Astrocyte (in vitro differentiated cells and primary cell): ENCODE measurements around the gene ANKAR. TPM values are rescaled to one million over a fixed set of nuclear protein-coding genes. Genes with fewer than 3 reads are reported as not detected.

ENCODE experiments used
- DNase-seq: peaks from one replicate; pipeline ENCODE4 v3.0.0-alpha.2; 2010; ENCODE audit warnings: low read depth
- FAIRE-seq: peaks from 2 replicates; lab custom pipeline; 2011; peaks lifted over from hg19 to GRCh38; lab: Jason Lieb, UNC
- H2AFZ ChIP-seq: 2 replicates; pipeline ENCODE4 v1.6.0; 2012; ENCODE audit warnings: low read depth, low read length, inconsistent platforms
- H3K27ac ChIP-seq: 2 replicates; pipeline ENCODE4 v1.5.1; 2011; ENCODE audit warnings: low read depth, low read length, inconsistent platforms
- H3K27me3 ChIP-seq: 2 replicates; pipeline ENCODE4 v1.6.0; 2011; ENCODE audit warnings: low read length, inconsistent platforms; ENCODE audit not compliant: insufficient read depth
- H3K36me3 ChIP-seq: 2 replicates; pipeline ENCODE4 v1.5.1; 2011; ENCODE audit warnings: low read length, inconsistent platforms; ENCODE audit not compliant: insufficient read depth
- H3K4me1 ChIP-seq: 2 replicates; pipeline ENCODE4 v1.5.1; 2011; ENCODE audit warnings: low read length, inconsistent platforms; ENCODE audit not compliant: insufficient read depth
- H3K4me2 ChIP-seq: 2 replicates; pipeline ENCODE4 v1.6.0; 2012; ENCODE audit warnings: low read length, inconsistent platforms
- H3K4me3 ChIP-seq: 2 replicates; pipeline ENCODE4 v1.5.1; 2011; ENCODE audit warnings: low read depth, mild to moderate bottlenecking, low read length, inconsistent platforms; ENCODE audit not compliant: insufficient read depth
- H3K79me2 ChIP-seq: 2 replicates; pipeline ENCODE4 v1.6.0; 2012; ENCODE audit warnings: mild to moderate bottlenecking, low read length, inconsistent platforms; ENCODE audit not compliant: insufficient read depth
- H3K9ac ChIP-seq: 2 replicates; pipeline ENCODE4 v1.6.0; 2012; ENCODE audit warnings: mild to moderate bottlenecking, low read length, inconsistent platforms
- H3K9me3 ChIP-seq: 2 replicates; pipeline ENCODE4 v1.5.1; 2012; ENCODE audit warnings: low read depth, mild to moderate bottlenecking, low read length, inconsistent platforms; ENCODE audit not compliant: insufficient read depth
- H4K20me1 ChIP-seq: 2 replicates; pipeline ENCODE4 v1.6.0; 2012; ENCODE audit warnings: low read length, inconsistent platforms; ENCODE audit not compliant: insufficient read depth
- H3K27ac Mint-ChIP-seq: one replicate; pipeline ENCODE4 v1.8.0; 2021; ENCODE audit warnings: mild to moderate bottlenecking, mixed read lengths; ENCODE audit not compliant: unreplicated experiment
- H3K27me3 Mint-ChIP-seq: one replicate; pipeline ENCODE4 v1.8.0; 2021; ENCODE audit warnings: low read depth, mixed read lengths; ENCODE audit not compliant: unreplicated experiment
- H3K36me3 Mint-ChIP-seq: one replicate; pipeline ENCODE4 v1.8.0; 2021; ENCODE audit warnings: low read depth, mixed read lengths; ENCODE audit not compliant: unreplicated experiment
- H3K4me1 Mint-ChIP-seq: one replicate; pipeline ENCODE4 v1.8.0; 2021; ENCODE audit warnings: low read depth, mixed read lengths; ENCODE audit not compliant: unreplicated experiment
- H3K4me3 Mint-ChIP-seq: one replicate; pipeline ENCODE4 v1.8.0; 2021; ENCODE audit warnings: mild to moderate bottlenecking, moderate library complexity, mixed read lengths; ENCODE audit not compliant: unreplicated experiment
- H3K9me3 Mint-ChIP-seq: one replicate; pipeline ENCODE4 v1.8.0; 2021; ENCODE audit warnings: mild to moderate bottlenecking, mixed read lengths; ENCODE audit not compliant: unreplicated experiment
- EZH2 ChIP-seq: IDR thresholded peaks from 2 replicates; pipeline ENCODE4 v1.6.1; 2012; ENCODE audit warnings: mild to moderate bottlenecking, low read length, inconsistent platforms; ENCODE audit not compliant: insufficient read depth
- total RNA-seq: library from RNA; stranded (reverse); gene quantifications from 2 replicates; pipeline ENCODE4 v1.2.1, GENCODE V29; 2021
- TF ChIP-seq, protein P1 (sequence below): IDR thresholded peaks from 2 replicates; pipeline ENCODE4 v1.5.1; 2011; ENCODE audit warnings: low read depth, mild to moderate bottlenecking, inconsistent platforms, low read length, moderate library complexity; ENCODE audit not compliant: insufficient read depth

The ANKAR gene
- total RNA-seq, 1 donor from 2014 or later = 3.6 TPM

DNA sequence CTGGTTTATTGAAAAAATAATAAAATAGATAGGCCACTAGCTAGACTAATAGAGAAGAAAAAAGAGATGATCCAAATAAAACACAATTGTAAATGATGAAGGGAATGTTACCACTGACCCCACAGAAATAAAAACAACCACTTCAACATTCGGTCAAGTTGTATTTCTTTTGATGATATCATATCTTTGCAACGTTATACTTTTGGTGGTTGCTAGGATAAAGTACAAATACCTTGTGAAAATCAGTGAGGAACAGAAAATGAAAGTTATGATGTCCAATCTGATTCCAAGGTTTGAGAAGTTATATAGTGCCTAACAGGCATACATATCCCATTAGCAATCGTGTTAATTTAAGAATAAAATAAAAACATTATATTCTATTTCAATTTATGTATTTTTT is 19.8 kb upstream of the ANKAR start:
- H3K27ac ChIP-seq = no peak overlapping the region
- H3K4me3 ChIP-seq = no peak overlapping the region
- no peak overlapping the region for H2AFZ ChIP-seq
- H3K36me3 ChIP-seq = no peaks in the 10 kb centered on the region
- no peak overlapping the region for H3K4me2 ChIP-seq
- TF ChIP-seq, protein P1, sequence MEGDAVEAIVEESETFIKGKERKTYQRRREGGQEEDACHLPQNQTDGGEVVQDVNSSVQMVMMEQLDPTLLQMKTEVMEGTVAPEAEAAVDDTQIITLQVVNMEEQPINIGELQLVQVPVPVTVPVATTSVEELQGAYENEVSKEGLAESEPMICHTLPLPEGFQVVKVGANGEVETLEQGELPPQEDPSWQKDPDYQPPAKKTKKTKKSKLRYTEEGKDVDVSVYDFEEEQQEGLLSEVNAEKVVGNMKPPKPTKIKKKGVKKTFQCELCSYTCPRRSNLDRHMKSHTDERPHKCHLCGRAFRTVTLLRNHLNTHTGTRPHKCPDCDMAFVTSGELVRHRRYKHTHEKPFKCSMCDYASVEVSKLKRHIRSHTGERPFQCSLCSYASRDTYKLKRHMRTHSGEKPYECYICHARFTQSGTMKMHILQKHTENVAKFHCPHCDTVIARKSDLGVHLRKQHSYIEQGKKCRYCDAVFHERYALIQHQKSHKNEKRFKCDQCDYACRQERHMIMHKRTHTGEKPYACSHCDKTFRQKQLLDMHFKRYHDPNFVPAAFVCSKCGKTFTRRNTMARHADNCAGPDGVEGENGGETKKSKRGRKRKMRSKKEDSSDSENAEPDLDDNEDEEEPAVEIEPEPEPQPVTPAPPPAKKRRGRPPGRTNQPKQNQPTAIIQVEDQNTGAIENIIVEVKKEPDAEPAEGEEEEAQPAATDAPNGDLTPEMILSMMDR = no peak
- no peak for TF ChIP-seq EZH2
- H3K9me3 ChIP-seq = no peaks in the 10 kb centered on the region
- FAIRE-seq (no peak), DNase-seq (no peak)
- H4K20me1 ChIP-seq = no peaks in the 10 kb centered on the region
- no peak overlapping the region for H3K4me3 Mint-ChIP-seq
- H3K9me3 Mint-ChIP-seq = peaks cover 16% of the 10 kb centered on the region
- no peak overlapping the region for H3K27ac Mint-ChIP-seq
- no peaks in the 10 kb centered on the region for H3K27me3 ChIP-seq
- H3K4me1 Mint-ChIP-seq = peaks cover 4% of the 10 kb centered on the region
- no peaks in the 10 kb centered on the region for H3K79me2 ChIP-seq
- H3K27me3 Mint-ChIP-seq = no peaks in the 10 kb centered on the region
- no peaks in the 10 kb centered on the region for H3K36me3 Mint-ChIP-seq
- H3K9ac ChIP-seq = no peak overlapping the region
- peaks cover 3% of the 10 kb centered on the region for H3K4me1 ChIP-seq

DNA sequence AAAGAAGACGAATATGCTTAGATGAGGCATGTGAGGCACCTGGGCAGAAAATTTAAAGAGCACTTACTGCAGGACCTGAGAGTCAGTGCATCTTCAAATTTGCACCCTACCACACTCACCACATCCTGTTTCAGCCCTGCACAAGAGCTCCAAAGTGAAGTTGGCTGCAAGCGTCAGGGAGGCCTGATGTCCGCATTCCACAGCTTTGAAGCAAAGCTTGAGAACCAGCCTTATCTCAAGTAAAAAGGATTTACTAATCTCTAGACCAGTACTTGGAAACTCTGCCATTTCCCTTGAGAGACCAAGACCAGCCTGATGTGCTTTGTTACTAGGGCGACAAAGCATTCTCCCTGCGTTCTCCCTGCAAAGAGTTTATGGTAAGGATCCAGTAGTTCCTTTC is 16.6 kb upstream of the ANKAR start:
- peaks cover 17% of the 10 kb centered on the region for H3K79me2 ChIP-seq
- no peak overlapping the region for H3K4me3 Mint-ChIP-seq
- H4K20me1 ChIP-seq = peaks cover 7% of the 10 kb centered on the region
- H3K36me3 Mint-ChIP-seq = no peaks in the 10 kb centered on the region
- H3K27ac Mint-ChIP-seq = peak overlapping the region; percentile 41
- H3K4me1 ChIP-seq = peaks cover 10% of the 10 kb centered on the region
- peak overlapping the region; percentile 21 for H3K27ac ChIP-seq
- peaks cover 4% of the 10 kb centered on the region for H3K4me1 Mint-ChIP-seq
- H3K9me3 ChIP-seq = no peaks in the 10 kb centered on the region
- no peaks in the 10 kb centered on the region for H3K36me3 ChIP-seq
- peaks cover 1% of the 10 kb centered on the region for H3K9me3 Mint-ChIP-seq
- no peak for FAIRE-seq
- H3K27me3 ChIP-seq = no peaks in the 10 kb centered on the region
- H3K4me2 ChIP-seq = no peak overlapping the region
- no peak overlapping the region for H2AFZ ChIP-seq
- TF ChIP-seq, protein P1 = no peak
- no peak for TF ChIP-seq EZH2
- no peak overlapping the region for H3K4me3 ChIP-seq
- no peak overlapping the region for H3K9ac ChIP-seq
- no peaks in the 10 kb centered on the region for H3K27me3 Mint-ChIP-seq
- DNase-seq = peak; percentile 86

GRCh38 chr2:189658306-189659212 is 15.9 kb upstream of the ANKAR start:
- no peak for DNase-seq
- H3K27ac ChIP-seq = peak overlapping the region; percentile 21

More at GRCh38 chr2:189658306-189659212, 15.9 kb upstream of the ANKAR start:
- Histone ChIP-seq H3K9me3 (no peaks in the 10 kb centered on the region), H3K4me1 (peaks cover 10% of the 10 kb centered on the region), H3K79me2 (peaks cover 21% of the 10 kb centered on the region), H3K4me2 (no peak overlapping the region), H3K36me3 (no peaks in the 10 kb centered on the region), H3K9ac (no peak overlapping the region), H3K4me3 (no peak overlapping the region), H3K27me3 (no peaks in the 10 kb centered on the region), H4K20me1 (peaks cover 7% of the 10 kb centered on the region), H2AFZ (no peak overlapping the region)
- H3K27me3 Mint-ChIP-seq = no peaks in the 10 kb centered on the region
- peaks cover 5% of the 10 kb centered on the region for H3K4me1 Mint-ChIP-seq
- no peak for FAIRE-seq
- no peak overlapping the region for H3K4me3 Mint-ChIP-seq
- peaks cover 1% of the 10 kb centered on the region for H3K36me3 Mint-ChIP-seq
- no peak for TF ChIP-seq EZH2
- TF ChIP-seq, protein P1 = no peak
- no peak overlapping the region for H3K27ac Mint-ChIP-seq
- H3K9me3 Mint-ChIP-seq = peaks cover 1% of the 10 kb centered on the region
